MM.1S (cell line): ENCODE results near the gene L3HYPDH.

ENCODE experiments used
- DNase-seq: peaks from one replicate; pipeline ENCODE4 v3.0.0-alpha.2; 2015
- H2AFZ ChIP-seq: fragments of 300-600 bp; sonication (generic); 2 replicates; pipeline ENCODE4 v1.6.0; 2016; ENCODE audit warnings: antibody characterized with exemption, low read length
- H3F3A ChIP-seq: fragments of 300-600 bp; sonication (generic); 2 replicates; pipeline ENCODE4 v1.6.1; 2016; ENCODE audit warnings: mild to moderate bottlenecking, antibody characterized with exemption, low read length, moderate library complexity, mixed read lengths; ENCODE audit not compliant: insufficient read depth
- H3K27ac ChIP-seq: fragments of 300-600 bp; sonication (generic); 2 replicates; pipeline ENCODE4 v1.5.1; 2016; ENCODE audit warnings: mild to moderate bottlenecking, low read length
- H3K27me3 ChIP-seq: fragments of 300-600 bp; sonication (generic); replicated peaks from 2 replicates; pipeline ENCODE4 v1.6.0; 2016; ENCODE audit warnings: low read length; ENCODE audit not compliant: insufficient read depth
- H3K36me3 ChIP-seq: fragments of 300-600 bp; sonication (generic); replicated peaks from 2 replicates; pipeline ENCODE4 v1.6.1; 2016; ENCODE audit warnings: mild to moderate bottlenecking, low read length, mixed read lengths; ENCODE audit not compliant: insufficient read depth
- H3K4me1 ChIP-seq: fragments of 300-600 bp; sonication (generic); 2 replicates; pipeline ENCODE4 v1.6.1; 2016; ENCODE audit warnings: low read length, mixed read lengths
- H3K4me2 ChIP-seq: fragments of 300-600 bp; sonication (generic); 2 replicates; pipeline ENCODE4 v1.6.0; 2016; ENCODE audit warnings: low read depth, low read length
- H3K4me3 ChIP-seq: fragments of 300-600 bp; sonication (generic); 2 replicates; pipeline ENCODE4 v1.5.1; 2016; ENCODE audit warnings: low read length, mixed read lengths
- H3K79me2 ChIP-seq: fragments of 300-600 bp; sonication (generic); 2 replicates; pipeline ENCODE4 v1.6.1; 2016; ENCODE audit warnings: mixed run types, low read length, mixed read lengths
- H3K9ac ChIP-seq: fragments of 300-600 bp; sonication (generic); 2 replicates; pipeline ENCODE4 v1.6.1; 2016; ENCODE audit warnings: low read length, mixed read lengths
- H3K9me2 ChIP-seq: fragments of 300-600 bp; sonication (generic); replicated peaks from 2 replicates; pipeline ENCODE4 v1.6.1; 2016; ENCODE audit warnings: mild to moderate bottlenecking, low read length, mixed read lengths; ENCODE audit not compliant: insufficient read depth
- H3K9me3 ChIP-seq: fragments of 300-600 bp; sonication (generic); replicated peaks from 2 replicates; pipeline ENCODE4 v1.6.1; 2016; ENCODE audit warnings: mild to moderate bottlenecking, low read length, mixed read lengths; ENCODE audit not compliant: insufficient read depth
- H4K20me1 ChIP-seq: fragments of 300-600 bp; sonication (generic); 2 replicates; pipeline ENCODE4 v1.6.1; 2016; ENCODE audit warnings: mild to moderate bottlenecking, low read length, moderate library complexity, mixed read lengths; ENCODE audit not compliant: insufficient read depth
- EZH2 ChIP-seq: fragments of 300-600 bp; sonication (generic); optimal IDR thresholded peaks from 2 replicates; pipeline ENCODE3; 2017; ENCODE audit warnings: low read depth, mild to moderate bottlenecking, antibody characterized with exemption, low read length, mixed read lengths
- EZH2phosphoT487 ChIP-seq: fragments of 300-600 bp; sonication (generic); IDR thresholded peaks from 2 replicates; pipeline ENCODE4 v1.6.1; 2018; ENCODE audit warnings: antibody characterized with exemption, low read length
- TF ChIP-seq, protein P1 (sequence below): fragments of 300-600 bp; sonication (generic); IDR thresholded peaks from 2 replicates; pipeline ENCODE4 v1.5.1; 2016; ENCODE audit warnings: antibody characterized with exemption, low read length, mixed read lengths

The L3HYPDH gene

DNA sequence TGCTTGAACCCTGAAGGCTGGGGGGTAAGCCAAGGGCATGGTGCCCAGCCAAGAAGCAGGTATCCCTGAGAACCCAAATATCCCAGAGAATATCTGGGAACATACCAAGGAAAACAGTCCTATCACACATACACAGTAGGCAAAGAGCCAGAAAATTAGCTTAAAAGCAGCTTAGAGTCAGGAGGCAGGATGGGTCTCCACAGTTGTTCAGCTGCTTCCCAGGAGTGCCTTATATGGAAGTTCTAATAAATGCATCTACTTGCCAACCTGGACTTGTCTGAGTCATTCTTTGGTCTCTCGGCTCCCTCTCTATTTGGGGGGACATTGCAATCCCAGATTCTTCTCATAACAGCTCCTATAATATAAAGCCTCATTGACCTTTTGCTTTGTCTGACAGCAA lies 10.0 kb downstream of the L3HYPDH start:
- Histone ChIP-seq H4K20me1 (no peaks in the 10 kb centered on the region), H2AFZ (no peak overlapping the region), H3K4me3 (no peak overlapping the region), H3K27me3 (no peaks in the 10 kb centered on the region), H3K9me3 (no peaks in the 10 kb centered on the region), H3K36me3 (no peaks in the 10 kb centered on the region), H3K4me1 (no peaks in the 10 kb centered on the region), H3F3A (no peaks in the 10 kb centered on the region), H3K27ac (no peak overlapping the region), H3K79me2 (no peaks in the 10 kb centered on the region), H3K9me2 (no peaks in the 10 kb centered on the region), H3K9ac (no peak overlapping the region), H3K4me2 (no peak overlapping the region)
- no peak for DNase-seq
- TF ChIP-seq, protein P1, sequence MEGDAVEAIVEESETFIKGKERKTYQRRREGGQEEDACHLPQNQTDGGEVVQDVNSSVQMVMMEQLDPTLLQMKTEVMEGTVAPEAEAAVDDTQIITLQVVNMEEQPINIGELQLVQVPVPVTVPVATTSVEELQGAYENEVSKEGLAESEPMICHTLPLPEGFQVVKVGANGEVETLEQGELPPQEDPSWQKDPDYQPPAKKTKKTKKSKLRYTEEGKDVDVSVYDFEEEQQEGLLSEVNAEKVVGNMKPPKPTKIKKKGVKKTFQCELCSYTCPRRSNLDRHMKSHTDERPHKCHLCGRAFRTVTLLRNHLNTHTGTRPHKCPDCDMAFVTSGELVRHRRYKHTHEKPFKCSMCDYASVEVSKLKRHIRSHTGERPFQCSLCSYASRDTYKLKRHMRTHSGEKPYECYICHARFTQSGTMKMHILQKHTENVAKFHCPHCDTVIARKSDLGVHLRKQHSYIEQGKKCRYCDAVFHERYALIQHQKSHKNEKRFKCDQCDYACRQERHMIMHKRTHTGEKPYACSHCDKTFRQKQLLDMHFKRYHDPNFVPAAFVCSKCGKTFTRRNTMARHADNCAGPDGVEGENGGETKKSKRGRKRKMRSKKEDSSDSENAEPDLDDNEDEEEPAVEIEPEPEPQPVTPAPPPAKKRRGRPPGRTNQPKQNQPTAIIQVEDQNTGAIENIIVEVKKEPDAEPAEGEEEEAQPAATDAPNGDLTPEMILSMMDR: no peak
- TF ChIP-seq EZH2: no peak
- TF ChIP-seq EZH2phosphoT487: no peak

DNA sequence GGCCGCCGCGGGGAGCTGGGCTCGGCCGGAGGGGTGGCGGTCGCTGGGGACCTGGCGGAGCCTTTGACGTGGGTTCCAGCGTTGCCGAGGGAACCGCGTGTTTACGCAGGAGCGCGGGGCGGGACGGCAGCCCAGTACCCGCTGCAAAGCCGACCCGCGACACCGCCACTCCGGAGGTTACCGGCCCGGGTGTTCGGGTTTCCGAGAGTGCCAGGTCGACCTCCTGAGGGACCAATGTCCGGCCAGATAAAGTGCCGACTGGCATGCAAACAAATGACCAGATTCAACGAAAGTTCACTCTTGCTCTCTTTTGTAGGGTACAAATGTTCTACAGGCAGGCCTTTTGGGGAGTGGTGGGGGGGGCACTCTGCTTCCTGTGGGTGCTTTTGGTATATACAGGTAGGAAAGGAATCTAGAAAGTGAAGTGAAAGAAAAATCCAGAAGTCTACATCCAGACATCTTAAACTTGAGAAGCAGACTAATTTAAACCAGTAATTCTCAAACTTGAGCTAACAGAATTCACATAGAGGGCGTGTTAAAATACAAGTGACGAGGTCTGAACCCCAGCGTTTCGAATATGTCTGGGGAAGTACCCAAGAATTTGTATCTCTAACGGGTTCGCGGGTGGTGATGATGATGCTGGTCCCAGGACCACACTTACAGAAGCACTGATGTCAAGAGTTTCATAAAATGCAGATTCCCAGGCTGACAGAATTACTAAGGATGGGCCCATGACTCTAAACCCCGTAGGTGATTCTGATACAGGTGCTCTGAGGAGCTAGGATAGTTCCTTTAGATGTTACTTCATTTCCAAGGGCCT lies 18.7 kb downstream of the L3HYPDH start, which contains the start of gene GPR135:
Gene GPR135 (minus strand): TSS at position 65 of the 820 bp plus-strand sequence. CDS start 154 bp downstream, outside the sequence.
- Histone ChIP-seq H3F3A (no peaks in the 10 kb centered on the region), H3K27ac (no peak within 1 kb of the TSS), H3K27me3 (no peaks in the 10 kb centered on the region), H3K4me1 (no peaks in the 10 kb centered on the region), H2AFZ (peak within 1 kb of the TSS; percentile 51; the same call in 1 of the 2 replicates), H3K4me3 (peak within 1 kb of the TSS; percentile 53), H3K4me2 (peak within 1 kb of the TSS; percentile 72), H3K9me3 (no peaks in the 10 kb centered on the region), H3K36me3 (no peaks in the 10 kb centered on the region), H3K9me2 (no peaks in the 10 kb centered on the region), H4K20me1 (no peaks in the 10 kb centered on the region), H3K9ac (no peak within 1 kb of the TSS), H3K79me2 (no peaks in the 10 kb centered on the region)
- TF ChIP-seq, protein P1: no peak
- no peak for DNase-seq

DNA sequence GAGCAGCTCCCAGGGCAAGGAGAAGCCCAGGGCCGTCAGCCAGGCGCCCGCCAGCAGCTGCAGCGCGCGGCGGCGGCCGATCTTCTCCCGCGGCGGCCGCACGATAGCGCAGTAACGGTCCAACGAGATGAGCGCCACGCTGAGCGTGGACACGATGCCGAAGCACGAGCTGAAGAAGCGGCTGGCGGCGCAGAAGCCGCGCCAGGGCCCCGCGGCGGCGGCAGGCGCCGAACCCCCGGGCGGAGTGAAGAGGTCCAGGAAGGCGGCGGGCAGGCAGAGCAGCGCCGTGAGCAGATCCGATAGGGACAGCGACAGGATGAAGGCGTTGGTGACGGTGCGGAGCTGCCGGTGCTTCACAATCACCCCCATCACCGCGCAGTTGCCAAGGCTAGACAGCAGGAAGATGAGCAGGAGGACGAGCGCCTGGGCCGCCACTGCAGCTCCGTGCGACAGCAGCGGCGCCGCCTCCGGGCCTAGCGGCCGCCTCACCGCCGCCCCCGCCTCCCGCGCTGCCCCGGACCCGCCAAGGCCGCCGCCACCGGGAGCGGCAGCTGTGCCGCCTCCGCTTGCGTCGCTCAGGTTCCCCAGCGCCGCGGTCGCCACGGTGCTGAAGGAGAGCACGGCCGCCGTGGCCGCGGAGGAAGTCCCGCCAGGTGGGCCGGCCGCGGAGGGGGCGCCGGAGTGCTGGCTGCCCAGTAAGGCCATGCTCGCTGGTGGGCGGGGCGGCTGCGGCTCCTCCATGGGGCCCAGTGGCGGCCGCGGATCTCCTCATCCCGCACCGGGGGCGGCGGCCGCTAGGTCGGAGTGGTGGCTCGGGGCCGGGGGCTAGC lies 19.5 kb downstream of the L3HYPDH start:
- peak overlapping the region; percentile 53 for H3K4me3 ChIP-seq
- H3K4me2 ChIP-seq: peak overlapping the region; percentile 72
- no peak for TF ChIP-seq EZH2phosphoT487
- TF ChIP-seq, protein P1: no peak
- TF ChIP-seq EZH2: no peak
- no peaks in the 10 kb centered on the region for H3K36me3 ChIP-seq
- H3F3A ChIP-seq: no peaks in the 10 kb centered on the region
- no peaks in the 10 kb centered on the region for H3K9me3 ChIP-seq
- H3K27me3 ChIP-seq: no peaks in the 10 kb centered on the region
- no peaks in the 10 kb centered on the region for H3K4me1 ChIP-seq
- no peak overlapping the region for H3K9ac ChIP-seq
- DNase-seq: peak; percentile 22
- H4K20me1 ChIP-seq: no peaks in the 10 kb centered on the region
- no peaks in the 10 kb centered on the region for H3K9me2 ChIP-seq
- no peaks in the 10 kb centered on the region for H3K79me2 ChIP-seq
- no peak overlapping the region for H3K27ac ChIP-seq
- H2AFZ ChIP-seq: peak overlapping the region; percentile 51; the same call in 1 of the 2 replicates
